ENCODE data around the gene LRRC75A. TPM values are rescaled to one million over a fixed set of nuclear protein-coding genes. Genes with fewer than 3 reads are reported as not detected.

LRRC75A gene
- total and polyA plus RNA-seq, 2 experiments from 2014 or later, result 5.3 to 26.2 TPM

GRCh38 chr17:16488186-16488967 is 3.6 kb downstream of the LRRC75A start:
- Histone ChIP-seq H3F3A (replicated peaks; ENCODE audit: low read depth) (peaks cover 39% of the 10 kb centered on the region), H4K20me1 (replicated peaks; ENCODE audit: insufficient read depth) (0 out of 2 replicates have a peak, but pooled peaks cover 3% of the 10 kb centered on the region), H3K4me3 (no peak overlapping the region), H3K27me3 (ENCODE audit: insufficient read depth) (no peaks in the 10 kb centered on the region), H3K9me2 (ENCODE audit: insufficient read depth) (no peaks in the 10 kb centered on the region), H3K27ac (ENCODE audit: low read depth) (peak overlapping the region; percentile 63; the same call in 1 of the 2 replicates), H3K79me2 (replicated peaks; ENCODE audit: insufficient read depth) (peaks cover 40% of the 10 kb centered on the region), H3K4me2 (peak overlapping the region; percentile 67), H2AFZ (no peak overlapping the region), H3K36me3 (ENCODE audit: insufficient read depth) (no peaks in the 10 kb centered on the region; the same call in 1 of the 2 replicates), H3K4me1 (ENCODE audit: insufficient read depth) (peaks cover 58% of the 10 kb centered on the region)
- no peak for ATAC-seq
- H3K27ac Mint-ChIP-seq, result no peak overlapping the region
- H3K4me1 Mint-ChIP-seq, result peaks cover 75% of the 10 kb centered on the region
- no peak for TF ChIP-seq CREB1 (CRISPR knock-in tag; IDR thresholded peaks at IDR 0.05; ENCODE audit: low read depth)
- TF ChIP-seq ETS1 (IDR thresholded peaks at IDR 0.05), result no peak
- TF ChIP-seq ZNF331 (CRISPR knock-in tag; IDR thresholded peaks at IDR 0.05; ENCODE audit: low read depth), result no peak
- no peak for TF ChIP-seq EZH2 (IDR thresholded peaks at IDR 0.05; ENCODE audit: low read depth, unreplicated experiment)
- no peak for TF ChIP-seq EZH2phosphoT487 (IDR thresholded peaks at IDR 0.05; ENCODE audit: unreplicated experiment)
- no peak for TF ChIP-seq ZNF114 (CRISPR knock-in tag; IDR thresholded peaks at IDR 0.05)
- TF ChIP-seq CTCF (conservative IDR thresholded peaks at IDR 0.05; ENCODE audit: low read depth in 2 of 2), result no peak
- TF ChIP-seq JUNB (IDR thresholded peaks at IDR 0.05; ENCODE audit: unreplicated experiment), result no peak
- no peak for TF ChIP-seq ZNF462 (CRISPR knock-in tag; IDR thresholded peaks at IDR 0.05)
- TF ChIP-seq REST (IDR thresholded peaks at IDR 0.05; ENCODE audit: unreplicated experiment), result no peak
- TF ChIP-seq POLR2AphosphoS5 (IDR thresholded peaks at IDR 0.05; ENCODE audit: low read depth), result no peak
- TF ChIP-seq NANOG (IDR thresholded peaks at IDR 0.05; ENCODE audit: borderline replicate concordance), result no peak
- TF ChIP-seq STAT1 (IDR thresholded peaks at IDR 0.05; ENCODE audit: unreplicated experiment), result no peak
- H3K4me3 Mint-ChIP-seq, result peak overlapping the region; percentile 6; the same call in 1 of the 3 replicates
- H3K9me3 Mint-ChIP-seq, result no peaks in the 10 kb centered on the region
- peak; percentile 44 for DNase-seq (ENCODE audit: low spot score)
- H3K27me3 Mint-ChIP-seq (ENCODE audit: insufficient read depth, low read depth, poor library complexity), result peaks cover 34% of the 10 kb centered on the region
- peaks cover 9% of the 10 kb centered on the region; the same call in 2 of the 3 replicates for H3K36me3 Mint-ChIP-seq (ENCODE audit: low read depth)
